AG04449 (cell line): ENCODE data around the gene GFOD1.

Experiments
- CTCF ChIA-PET: fragments of 350-600 bp; formaldehyde crosslinking; extraction: SDS; loops from one replicate; lab custom pipeline; 2021; ENCODE audit warnings: antibody characterized with exemption; lab: Yijun Ruan, JAX
- POLR2A ChIA-PET: fragments of 400-600, 350-600 bp; formaldehyde crosslinking; extraction: SDS; loops from one replicate; lab custom pipeline; 2020; ENCODE audit warnings: antibody characterized with exemption, inconsistent platforms; lab: Yijun Ruan, JAX
- DNase-seq: peaks from one replicate; pipeline ENCODE4 v3.0.0-alpha.2; 2010; ENCODE audit warnings: low read depth, low spot score
- H3K4me3 ChIP-seq: 2 replicates; pipeline ENCODE4 v1.5.1; 2011; ENCODE audit warnings: low read depth, mild to moderate bottlenecking, control low read depth, low read length
- CTCF ChIP-seq: IDR thresholded peaks from one replicate; pipeline ENCODE4 v1.5.1; 2011; ENCODE audit warnings: mild to moderate bottlenecking, moderate library complexity, low read length, control low read depth, inconsistent platforms; ENCODE audit not compliant: insufficient read depth; ENCODE audit errors: missing control alignments

The GFOD1 gene

GRCh38 chr6:13492357-13492756, 5.0 kb upstream of the GFOD1 start:
- no peak for TF ChIP-seq CTCF
- DNase-seq, result no peak
- ChIA-PET POLR2A (no interaction called here), CTCF (interaction anchor here (0.7 kb wide), 1 partner anchor 160 kb away, joined by 3 read pairs; no protein-coding TSS in a partner anchor)
- H3K4me3 ChIP-seq, result no peak overlapping the region

- H3K4me3 ChIP-seq, result no peak overlapping the region
- DNase-seq, result no peak
- TF ChIP-seq CTCF, result no peak
- ChIA-PET POLR2A (no interaction called here), CTCF (no interaction called here)
Measured at GRCh38 chr6:13491538-13491937, 4.1 kb upstream of the GFOD1 start.

GRCh38 chr6:13490402-13490801, 3.0 kb upstream of the GFOD1 start:
- no peak for TF ChIP-seq CTCF
- no peak for DNase-seq
- no peak overlapping the region for H3K4me3 ChIP-seq
- ChIA-PET POLR2A (no interaction called here), CTCF (interaction anchor here (1.0 kb wide), 2 partner anchors 85 to 153 kb away, joined by 3 read pairs; no protein-coding TSS in a partner anchor)

- no peak for TF ChIP-seq CTCF
- no peak overlapping the region for H3K4me3 ChIP-seq
- DNase-seq, result no peak
- POLR2A ChIA-PET, result no interaction called here
- CTCF ChIA-PET, result interaction anchor here (1.0 to 1.5 kb wide), 4 partner anchors 49 to 158 kb away, joined by 3 to 4 read pairs (median 3); no protein-coding TSS in a partner anchor
Measured at GRCh38 chr6:13488896-13489237, 1.5 kb upstream of the GFOD1 start.

- ChIA-PET POLR2A (interaction anchor here (0.9 to 1.0 kb wide), 2 partner anchors 12 to 86 kb away, joined by 3 read pairs; partner anchors contain the start of gene SIRT5), CTCF (interaction anchor here (1.0 to 1.5 kb wide), 3 partner anchors 49 to 150 kb away, joined by 3 to 4 read pairs (median 3); no protein-coding TSS in a partner anchor)
- no peak for DNase-seq
- peak overlapping the region; percentile 68 for H3K4me3 ChIP-seq
- no peak for TF ChIP-seq CTCF
Measured at GRCh38 chr6:13488015-13488895, 855 bp upstream of the GFOD1 start.

- ChIA-PET CTCF (interaction anchor here (1.0 to 2.1 kb wide), 6 partner anchors 10 to 156 kb away, joined by 3 to 6 read pairs (median 4); partner anchors contain the start of gene SIRT5), POLR2A (interaction anchor here (0.9 to 1.3 kb wide), 2 partner anchors 129 to 131 kb away, joined by 3 to 5 read pairs; partner anchors contain the start of gene NOL7)
- no peak for DNase-seq
Measured at GRCh38 chr6:13486679-13487121, 700 bp downstream of the GFOD1 start.

More at GRCh38 chr6:13486679-13487121, 700 bp downstream of the GFOD1 start:
- no peak for TF ChIP-seq CTCF
- peak overlapping the region; percentile 68 for H3K4me3 ChIP-seq
